Mesendoderm (in vitro differentiated cells): Measurements from ENCODE around the gene SLC39A11.

Experiments used
- DNase-seq: peaks from one replicate; pipeline ENCODE4 v3.0.0; 2013
- H2AK5ac ChIP-seq: 2 replicates; pipeline ENCODE4 v1.6.1; 2013; ENCODE audit warnings: low read length, inconsistent platforms
- H2BK120ac ChIP-seq: 2 replicates; pipeline ENCODE4 v1.6.1; 2013; ENCODE audit warnings: low read depth, mild to moderate bottlenecking, low read length, moderate library complexity, mixed read lengths
- H2BK15ac ChIP-seq: replicated peaks from 2 replicates; pipeline ENCODE4 v1.6.1; 2013; ENCODE audit warnings: low read depth, mild to moderate bottlenecking, moderate library complexity
- H2BK5ac ChIP-seq: 2 replicates; pipeline ENCODE4 v1.6.1; 2013; ENCODE audit warnings: low read length, inconsistent platforms
- H3K18ac ChIP-seq: 2 replicates; pipeline ENCODE4 v1.6.1; 2013; ENCODE audit warnings: mild to moderate bottlenecking, low read length, mixed read lengths
- H3K23ac ChIP-seq: one replicate; pipeline ENCODE4 v1.6.1; 2013; ENCODE audit warnings: low read length
- H3K27ac ChIP-seq: 2 replicates; pipeline ENCODE4 v1.5.1; 2013; ENCODE audit warnings: low read depth, mild to moderate bottlenecking, inconsistent platforms, low read length, moderate library complexity
- H3K27me3 ChIP-seq: 2 replicates; pipeline ENCODE4 v1.6.1; 2013; ENCODE audit warnings: low read length, control low read depth, mild to moderate bottlenecking, inconsistent platforms; ENCODE audit not compliant: insufficient read depth, poor library complexity
- H3K36me3 ChIP-seq: 2 replicates; pipeline ENCODE4 v1.6.1; 2013; ENCODE audit warnings: low read length, inconsistent platforms; ENCODE audit not compliant: control insufficient read depth, insufficient read depth
- H3K4ac ChIP-seq: one replicate; pipeline ENCODE4 v1.6.1; 2013; ENCODE audit warnings: low read depth, mild to moderate bottlenecking, low read length, moderate library complexity
- H3K4me1 ChIP-seq: 2 replicates; pipeline ENCODE4 v1.6.1; 2013; ENCODE audit warnings: low read depth, low read length, inconsistent platforms; ENCODE audit not compliant: control insufficient read depth
- H3K4me2 ChIP-seq: 2 replicates; pipeline ENCODE4 v1.6.1; 2013; ENCODE audit warnings: low read length
- H3K4me3 ChIP-seq: 2 replicates; pipeline ENCODE4 v1.5.1; 2013; ENCODE audit warnings: mild to moderate bottlenecking, low read length
- H3K56ac ChIP-seq: one replicate; pipeline ENCODE4 v1.6.1; 2013; ENCODE audit warnings: low read length
- H3K79me1 ChIP-seq: 2 replicates; pipeline ENCODE4 v1.6.1; 2013; ENCODE audit warnings: low read length, inconsistent platforms
- H3K79me2 ChIP-seq: 2 replicates; pipeline ENCODE4 v1.6.1; 2013; ENCODE audit warnings: mild to moderate bottlenecking, low read length; ENCODE audit not compliant: control insufficient read depth, insufficient read depth
- H3K9ac ChIP-seq: 2 replicates; pipeline ENCODE4 v1.6.1; 2013; ENCODE audit warnings: low read length, inconsistent platforms
- H4K5ac ChIP-seq: one replicate; pipeline ENCODE4 v1.6.1; 2013; ENCODE audit warnings: low read length
- H4K8ac ChIP-seq: one replicate; pipeline ENCODE4 v1.6.1; 2013; ENCODE audit warnings: low read depth, mild to moderate bottlenecking, control low read depth, low read length, moderate library complexity
- WGBS: extraction: QIAGEN DNeasy Blood & Tissue Kit; methylation state at CpG from one replicate; pipeline ENCODE4 v1.1.7; 2013; ENCODE audit warnings: low lambda C conversion rate, missing lambda C conversion rate; ENCODE audit not compliant: insufficient coverage; ENCODE audit errors: extremely low coverage; 5-methylcytosine and 5-hydroxymethylcytosine counted together

SLC39A11 gene

DNA sequence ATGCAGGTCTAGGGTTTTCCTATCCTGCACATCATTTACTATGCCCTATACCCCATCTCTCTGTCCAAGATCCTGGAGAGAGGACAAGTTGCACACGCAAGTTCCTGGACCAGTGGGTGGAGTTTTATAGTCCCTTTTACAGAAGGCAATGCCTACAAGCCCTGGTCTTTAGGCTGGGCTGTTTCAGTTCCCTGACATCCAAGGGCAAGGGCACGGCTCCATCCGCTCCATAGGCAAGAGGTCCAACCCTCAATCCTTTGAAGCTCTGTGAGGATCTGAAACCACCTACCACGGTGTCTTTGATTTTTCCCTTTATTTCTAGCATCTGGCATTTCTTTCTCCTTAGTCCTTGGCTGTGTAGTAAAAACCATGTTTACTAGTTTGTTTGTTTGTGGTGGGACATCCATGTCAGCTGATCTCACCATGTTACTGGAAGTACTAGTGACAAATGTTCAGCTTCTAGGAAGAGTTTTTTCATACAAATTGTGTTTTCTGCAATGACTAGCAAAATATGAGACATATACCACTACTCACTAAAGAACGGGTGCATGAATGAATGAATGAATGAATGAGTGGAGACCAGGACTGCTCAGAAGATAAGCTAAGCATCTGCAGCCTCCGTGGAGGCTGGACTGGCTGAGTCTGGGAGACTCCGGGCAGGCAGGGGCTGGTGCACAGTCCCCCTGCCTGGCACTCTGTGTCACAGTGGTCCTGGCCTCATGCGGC is 359.4 kb downstream of the SLC39A11 start:
- Histone ChIP-seq H3K56ac (no peak overlapping the region), H3K4me3 (no peak overlapping the region), H2BK15ac (no peak overlapping the region), H3K79me2 (no peaks in the 10 kb centered on the region), H3K27me3 (no peaks in the 10 kb centered on the region), H2BK120ac (no peak overlapping the region), H3K9ac (no peak overlapping the region), H4K5ac (no peak overlapping the region), H3K18ac (no peak overlapping the region), H4K8ac (no peak overlapping the region), H3K27ac (no peak overlapping the region), H3K4ac (no peak overlapping the region), H3K4me1 (no peaks in the 10 kb centered on the region), H3K4me2 (no peak overlapping the region), H3K79me1 (no peaks in the 10 kb centered on the region), H2BK5ac (no peak overlapping the region), H2AK5ac (no peak overlapping the region), H3K23ac (no peak overlapping the region), H3K36me3 (no peaks in the 10 kb centered on the region)
- WGBS = no CpG with 5 or more reads among the region's 8 CpGs
- no peak for DNase-seq

DNA sequence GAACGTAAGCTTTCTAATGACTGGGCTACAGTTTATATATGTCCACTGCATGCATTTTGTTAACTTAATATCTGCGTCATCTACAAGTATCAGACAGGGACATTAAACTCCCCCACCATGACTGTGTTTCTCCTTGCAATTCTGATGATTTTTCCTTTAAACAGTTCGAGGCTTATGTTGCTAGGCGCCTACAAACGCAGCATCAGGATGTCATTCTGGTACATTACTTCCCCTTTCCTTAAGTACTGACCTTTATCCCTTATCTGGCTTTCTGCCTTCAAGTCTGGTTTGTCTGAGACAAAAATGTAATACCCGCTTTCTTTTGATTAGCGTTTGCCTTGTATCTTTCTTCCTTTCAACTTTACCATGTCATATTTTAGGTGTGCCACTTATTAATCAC is 362.4 kb downstream of the SLC39A11 start:
- DNase-seq = no peak
- Histone ChIP-seq H3K36me3 (no peaks in the 10 kb centered on the region), H2BK5ac (no peak overlapping the region)

DNA sequence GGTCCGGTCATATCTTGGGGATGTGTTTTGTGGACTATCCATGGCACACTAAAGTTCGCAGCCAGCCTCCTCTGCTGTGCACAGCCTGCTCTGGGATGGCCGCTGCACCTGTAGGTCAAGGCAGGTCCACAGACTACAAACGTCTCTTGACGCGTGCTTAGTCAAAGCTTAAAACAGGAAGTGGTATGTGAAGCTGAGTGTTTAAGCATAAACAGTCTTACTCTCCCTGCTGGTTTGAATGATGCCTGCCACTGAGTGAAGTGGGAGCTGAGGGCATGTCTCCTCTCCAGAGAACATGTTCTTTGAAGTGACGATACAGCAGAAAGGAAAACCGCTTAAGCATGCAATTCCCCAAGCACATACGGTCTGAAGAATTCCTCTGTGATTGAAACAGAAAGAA is 365.6 kb downstream of the SLC39A11 start:
- H3K79me1 ChIP-seq = no peaks in the 10 kb centered on the region
- WGBS = no CpG with 5 or more reads among the region's 9 CpGs
- no peak overlapping the region for H2BK5ac ChIP-seq
- H4K8ac ChIP-seq = no peak overlapping the region
- H3K36me3 ChIP-seq = no peaks in the 10 kb centered on the region
- H3K23ac ChIP-seq = no peak overlapping the region
- no peak overlapping the region for H3K18ac ChIP-seq
- no peak overlapping the region for H3K4me2 ChIP-seq
- H2AK5ac ChIP-seq = no peak overlapping the region
- no peak overlapping the region for H2BK15ac ChIP-seq
- H4K5ac ChIP-seq = no peak overlapping the region
- no peak overlapping the region for H3K9ac ChIP-seq
- no peak overlapping the region for H2BK120ac ChIP-seq
- no peak for DNase-seq
- H3K27me3 ChIP-seq = no peaks in the 10 kb centered on the region
- H3K4me1 ChIP-seq = no peaks in the 10 kb centered on the region
- no peak overlapping the region for H3K4me3 ChIP-seq
- no peak overlapping the region for H3K4ac ChIP-seq
- no peak overlapping the region for H3K56ac ChIP-seq
- no peak overlapping the region for H3K27ac ChIP-seq
- no peaks in the 10 kb centered on the region for H3K79me2 ChIP-seq

More for the DNA sequence above, 362.4 kb downstream of the SLC39A11 start:
- no peak overlapping the region for H3K56ac ChIP-seq
- no peaks in the 10 kb centered on the region for H3K4me1 ChIP-seq
- H3K27ac ChIP-seq = no peak overlapping the region
- no peak overlapping the region for H3K4me3 ChIP-seq
- WGBS = no CpG with 5 or more reads among the region's 7 CpGs
- no peak overlapping the region for H4K8ac ChIP-seq
- no peak overlapping the region for H2BK120ac ChIP-seq
- no peak overlapping the region for H2AK5ac ChIP-seq
- no peaks in the 10 kb centered on the region for H3K79me2 ChIP-seq
- no peak overlapping the region for H3K9ac ChIP-seq
- H3K27me3 ChIP-seq = no peaks in the 10 kb centered on the region
- no peaks in the 10 kb centered on the region for H3K79me1 ChIP-seq
- no peak overlapping the region for H3K4ac ChIP-seq
- no peak overlapping the region for H3K18ac ChIP-seq
- H2BK15ac ChIP-seq = no peak overlapping the region
- no peak overlapping the region for H3K4me2 ChIP-seq
- no peak overlapping the region for H4K5ac ChIP-seq
- H3K23ac ChIP-seq = no peak overlapping the region

DNA sequence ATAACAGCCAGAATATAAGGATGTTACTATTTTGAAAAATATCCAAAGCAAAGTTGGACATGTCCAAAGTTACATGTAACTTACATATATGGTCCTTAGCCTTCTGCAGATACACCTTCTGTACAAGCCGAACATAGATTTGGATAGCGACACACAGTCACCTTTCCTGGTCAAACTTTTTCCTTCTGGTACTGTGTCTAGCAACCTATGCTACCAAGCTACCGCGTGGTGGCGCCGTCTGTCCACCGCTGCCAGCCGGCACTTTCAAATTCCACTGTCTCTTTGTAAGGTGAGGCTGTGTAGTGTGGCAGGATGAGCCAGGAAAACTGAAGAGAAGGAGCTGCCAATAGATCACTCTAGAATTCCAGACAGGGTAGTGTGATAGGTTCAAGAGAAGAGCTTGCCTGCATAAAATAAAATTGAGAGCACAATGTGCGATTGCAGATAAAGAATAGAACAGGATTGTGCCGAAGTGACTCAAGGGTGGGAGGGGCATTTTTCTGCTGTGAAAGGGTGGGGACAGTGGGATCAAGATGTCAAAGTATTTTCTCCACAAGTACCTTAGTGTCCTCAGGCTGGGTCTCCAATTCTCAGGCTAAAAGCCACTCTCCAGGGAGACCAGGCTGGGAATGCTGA is 366.9 kb downstream of the SLC39A11 start:
- H2AK5ac ChIP-seq = no peak overlapping the region
- WGBS = no CpG with 5 or more reads among the region's 10 CpGs
- DNase-seq = peak; percentile 69

DNA sequence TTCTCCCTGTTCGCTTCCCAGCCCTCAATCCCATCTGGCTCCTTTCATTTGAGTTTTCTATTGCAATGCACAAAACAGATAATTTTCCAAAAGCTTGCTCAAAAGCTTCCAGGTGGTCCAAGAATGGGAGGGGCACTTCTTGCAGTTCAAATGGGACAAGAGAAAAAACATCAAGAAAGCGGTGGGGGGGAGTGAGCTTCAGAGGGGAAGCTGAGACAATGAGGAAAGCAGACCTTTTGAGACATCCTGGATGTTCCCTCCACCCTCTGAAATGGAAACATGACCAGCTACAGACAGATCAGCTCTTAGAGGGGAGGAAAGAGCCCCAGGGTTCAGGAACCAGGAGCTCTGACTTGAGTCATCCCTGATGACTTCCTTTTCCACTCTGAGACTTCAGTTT is 368.2 kb downstream of the SLC39A11 start:
- no peak overlapping the region for H3K56ac ChIP-seq
- H3K79me1 ChIP-seq = no peaks in the 10 kb centered on the region
- no peak overlapping the region for H3K23ac ChIP-seq
- H3K79me2 ChIP-seq = no peaks in the 10 kb centered on the region
- no peak overlapping the region for H3K9ac ChIP-seq
- no peak overlapping the region for H2BK120ac ChIP-seq
- H3K27ac ChIP-seq = no peak overlapping the region
- H3K18ac ChIP-seq = no peak overlapping the region
- no peak overlapping the region for H4K5ac ChIP-seq
- no peak overlapping the region for H2BK15ac ChIP-seq
- no peaks in the 10 kb centered on the region for H3K27me3 ChIP-seq
- no peak for DNase-seq
- H2AK5ac ChIP-seq = no peak overlapping the region
- no peak overlapping the region for H3K4me3 ChIP-seq
- H3K4me2 ChIP-seq = no peak overlapping the region
- no peaks in the 10 kb centered on the region for H3K36me3 ChIP-seq
- no peak overlapping the region for H4K8ac ChIP-seq
- no peak overlapping the region for H3K4ac ChIP-seq
- WGBS = no CpG with 5 or more reads among the region's 2 CpGs
- H3K4me1 ChIP-seq = no peaks in the 10 kb centered on the region
- H2BK5ac ChIP-seq = no peak overlapping the region

More for the DNA sequence above, 366.9 kb downstream of the SLC39A11 start:
- H2BK5ac ChIP-seq = no peak overlapping the region
- no peaks in the 10 kb centered on the region for H3K79me2 ChIP-seq
- H3K79me1 ChIP-seq = no peaks in the 10 kb centered on the region
- no peak overlapping the region for H3K4me2 ChIP-seq
- H3K4me1 ChIP-seq = no peaks in the 10 kb centered on the region
- H3K23ac ChIP-seq = no peak overlapping the region
- no peaks in the 10 kb centered on the region for H3K27me3 ChIP-seq
- H2BK120ac ChIP-seq = no peak overlapping the region
- H4K5ac ChIP-seq = no peak overlapping the region
- no peak overlapping the region for H3K9ac ChIP-seq
- no peak overlapping the region for H3K27ac ChIP-seq
- no peak overlapping the region for H3K18ac ChIP-seq
- no peak overlapping the region for H2BK15ac ChIP-seq
- H3K36me3 ChIP-seq = no peaks in the 10 kb centered on the region
- H3K4me3 ChIP-seq = no peak overlapping the region
- H4K8ac ChIP-seq = no peak overlapping the region
- H3K4ac ChIP-seq = no peak overlapping the region
- no peak overlapping the region for H3K56ac ChIP-seq
